DND-41 (cell line): ENCODE data around the gene GLTP.
A peak's percentile ranks its signal among the peaks of the same experiment; 100 is the strongest.

Experiments
- ATAC-seq: fragments of 200-7000 bp; cut with Tn5 transposase; 3 replicates; pipeline ENCODE4 v1.9.1; 2021; ENCODE audit warnings: low read depth; ENCODE audit not compliant: insufficient read depth
- DNase-seq: peaks from one replicate; pipeline ENCODE4 v3.0.0-alpha.2; 2020
- H2AFZ ChIP-seq: 2 replicates; pipeline ENCODE4 v1.6.0; 2012; ENCODE audit warnings: low read depth, low read length
- H3K27ac ChIP-seq: 2 replicates; pipeline ENCODE4 v1.5.1; 2012; ENCODE audit warnings: low read length, inconsistent platforms
- H3K27me3 ChIP-seq: fragments of 200-600 bp; sonication (generic); 2 replicates; pipeline ENCODE4 v1.6.0; 2012; ENCODE audit warnings: low read length, mild to moderate bottlenecking, inconsistent platforms; ENCODE audit not compliant: insufficient read depth, poor library complexity
- H3K36me3 ChIP-seq: 2 replicates; pipeline ENCODE4 v1.5.1; 2012; ENCODE audit warnings: low read length, inconsistent platforms; ENCODE audit not compliant: insufficient read depth
- H3K4me1 ChIP-seq: 2 replicates; pipeline ENCODE4 v1.5.1; 2012; ENCODE audit warnings: mild to moderate bottlenecking, low read length; ENCODE audit not compliant: insufficient read depth
- H3K4me2 ChIP-seq: 2 replicates; pipeline ENCODE4 v1.6.0; 2012; ENCODE audit warnings: mild to moderate bottlenecking, moderate library complexity, low read length, inconsistent platforms; ENCODE audit not compliant: insufficient read depth
- H3K4me3 ChIP-seq, 2 experiments: fragments of 200-600 bp in 1 of 2; shearing (Covaris generic) in 1 of 2; 2 replicates each; pipeline ENCODE4 v1.5.1; 2012 to 2016; ENCODE audit warnings: inconsistent platforms in 2 of 2, low read length in 2 of 2, mild to moderate bottlenecking in 2 of 2, low read depth in 1 of 2, moderate library complexity in 1 of 2
- H3K79me2 ChIP-seq: 2 replicates; pipeline ENCODE4 v1.6.0; 2012; ENCODE audit warnings: low read length, inconsistent platforms; ENCODE audit not compliant: insufficient read depth
- H3K9ac ChIP-seq: 2 replicates; pipeline ENCODE4 v1.6.0; 2012; ENCODE audit warnings: low read depth, mild to moderate bottlenecking, inconsistent platforms, low read length, moderate library complexity
- H3K9me3 ChIP-seq: 2 replicates; pipeline ENCODE4 v1.5.1; 2012; ENCODE audit warnings: low read length, moderate library complexity, mild to moderate bottlenecking, inconsistent platforms; ENCODE audit not compliant: insufficient read depth, severe bottlenecking
- H4K20me1 ChIP-seq: 2 replicates; pipeline ENCODE4 v1.6.0; 2012; ENCODE audit warnings: low read length; ENCODE audit not compliant: insufficient read depth
- EZH2 ChIP-seq: IDR thresholded peaks from 3 replicates; pipeline ENCODE4 v1.6.1; 2012; ENCODE audit warnings: borderline replicate concordance, low read depth, mild to moderate bottlenecking, moderate library complexity, low read length, inconsistent platforms; ENCODE audit not compliant: severe bottlenecking
- TF ChIP-seq, protein P1 (sequence below): IDR thresholded peaks from 2 replicates; pipeline ENCODE4 v1.5.1; 2012; ENCODE audit warnings: borderline replicate concordance, low read length, moderate library complexity, mild to moderate bottlenecking; ENCODE audit not compliant: poor library complexity, severe bottlenecking; ENCODE audit errors: extremely low read depth

GLTP gene

DNA sequence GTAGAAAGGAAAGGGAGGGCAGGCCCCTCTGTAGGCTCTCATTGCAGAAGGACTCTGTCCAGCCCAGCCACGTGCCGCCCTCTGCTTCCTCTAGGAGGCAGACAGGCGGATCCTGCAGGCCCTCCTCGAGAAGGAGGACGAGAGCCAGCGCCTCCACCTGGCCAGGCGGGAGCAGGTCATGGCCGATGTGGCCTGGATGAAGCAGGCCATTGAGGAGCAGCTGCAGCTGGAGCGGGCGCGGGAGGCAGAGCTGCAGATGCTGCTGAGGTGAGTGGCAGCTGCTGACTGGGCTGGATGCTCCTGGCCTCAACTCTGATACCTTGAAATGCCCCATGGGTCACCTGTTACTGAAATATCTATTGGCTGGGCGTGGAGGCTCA, 30.6 kb upstream of the GLTP start:
- no peaks in the 10 kb centered on the region for H3K27me3 ChIP-seq
- no peaks in the 10 kb centered on the region for H3K79me2 ChIP-seq
- ATAC-seq (peak; percentile 59), DNase-seq (peak; percentile 16)
- H2AFZ ChIP-seq: no peak overlapping the region
- H4K20me1 ChIP-seq: no peaks in the 10 kb centered on the region; the same call in 1 of the 2 replicates
- no peak overlapping the region for H3K27ac ChIP-seq
- no peak overlapping the region for H3K9ac ChIP-seq
- H3K4me1 ChIP-seq: no peaks in the 10 kb centered on the region
- no peak for TF ChIP-seq EZH2
- TF ChIP-seq, protein P1, sequence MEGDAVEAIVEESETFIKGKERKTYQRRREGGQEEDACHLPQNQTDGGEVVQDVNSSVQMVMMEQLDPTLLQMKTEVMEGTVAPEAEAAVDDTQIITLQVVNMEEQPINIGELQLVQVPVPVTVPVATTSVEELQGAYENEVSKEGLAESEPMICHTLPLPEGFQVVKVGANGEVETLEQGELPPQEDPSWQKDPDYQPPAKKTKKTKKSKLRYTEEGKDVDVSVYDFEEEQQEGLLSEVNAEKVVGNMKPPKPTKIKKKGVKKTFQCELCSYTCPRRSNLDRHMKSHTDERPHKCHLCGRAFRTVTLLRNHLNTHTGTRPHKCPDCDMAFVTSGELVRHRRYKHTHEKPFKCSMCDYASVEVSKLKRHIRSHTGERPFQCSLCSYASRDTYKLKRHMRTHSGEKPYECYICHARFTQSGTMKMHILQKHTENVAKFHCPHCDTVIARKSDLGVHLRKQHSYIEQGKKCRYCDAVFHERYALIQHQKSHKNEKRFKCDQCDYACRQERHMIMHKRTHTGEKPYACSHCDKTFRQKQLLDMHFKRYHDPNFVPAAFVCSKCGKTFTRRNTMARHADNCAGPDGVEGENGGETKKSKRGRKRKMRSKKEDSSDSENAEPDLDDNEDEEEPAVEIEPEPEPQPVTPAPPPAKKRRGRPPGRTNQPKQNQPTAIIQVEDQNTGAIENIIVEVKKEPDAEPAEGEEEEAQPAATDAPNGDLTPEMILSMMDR: peak; percentile 44
- peaks cover 93% of the 10 kb centered on the region for H3K36me3 ChIP-seq
- no peak overlapping the region for H3K4me3 ChIP-seq
- H3K4me2 ChIP-seq: no peak overlapping the region
- no peaks in the 10 kb centered on the region for H3K9me3 ChIP-seq

DNA sequence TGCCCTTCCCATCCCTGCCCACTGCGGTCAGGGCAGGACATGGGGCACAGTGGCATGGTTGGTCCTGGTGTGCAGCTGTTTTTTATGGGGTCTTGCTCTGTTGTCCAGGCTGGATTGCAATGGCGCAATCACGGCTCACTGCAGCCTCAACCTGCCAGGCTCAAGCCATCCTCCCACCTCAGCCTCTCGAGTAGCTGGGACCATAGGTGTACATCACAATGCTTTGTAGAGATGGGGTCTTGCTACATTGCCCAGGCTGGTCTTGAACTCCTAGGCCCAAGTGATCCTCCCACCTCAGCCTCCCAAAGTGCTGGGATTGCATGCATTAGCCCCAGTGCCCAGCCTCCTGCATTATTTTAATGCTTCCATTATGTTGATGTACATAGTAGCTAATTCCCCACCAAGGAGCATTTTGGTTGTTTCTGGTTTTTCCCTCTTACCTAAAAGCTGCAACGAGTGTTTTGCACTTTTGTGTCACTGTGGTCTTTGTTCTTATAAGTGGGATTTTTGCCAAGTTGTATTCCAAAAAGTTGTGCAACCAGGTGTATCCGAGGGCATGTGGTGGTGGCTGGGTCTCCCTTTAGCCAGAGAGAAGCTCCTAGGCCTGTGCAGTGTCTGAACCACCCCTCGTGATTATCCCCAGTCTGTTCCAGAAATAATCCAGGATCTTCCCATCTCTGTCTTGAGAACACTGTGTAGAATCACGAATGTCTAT, 30.1 kb upstream of the GLTP start:
- H3K36me3 ChIP-seq: peaks cover 93% of the 10 kb centered on the region
- no peaks in the 10 kb centered on the region for H3K4me1 ChIP-seq
- no peaks in the 10 kb centered on the region for H3K9me3 ChIP-seq
- H3K79me2 ChIP-seq: no peaks in the 10 kb centered on the region
- H3K27me3 ChIP-seq: no peaks in the 10 kb centered on the region
- no peaks in the 10 kb centered on the region; the same call in 1 of the 2 replicates for H4K20me1 ChIP-seq
- no peak overlapping the region for H3K4me2 ChIP-seq
- no peak overlapping the region for H3K27ac ChIP-seq
- TF ChIP-seq, protein P1: no peak
- no peak for TF ChIP-seq EZH2
- no peak overlapping the region for H3K4me3 ChIP-seq
- no peak overlapping the region for H3K9ac ChIP-seq
- H2AFZ ChIP-seq: no peak overlapping the region
- DNase-seq (no peak), ATAC-seq (no peak)

DNA sequence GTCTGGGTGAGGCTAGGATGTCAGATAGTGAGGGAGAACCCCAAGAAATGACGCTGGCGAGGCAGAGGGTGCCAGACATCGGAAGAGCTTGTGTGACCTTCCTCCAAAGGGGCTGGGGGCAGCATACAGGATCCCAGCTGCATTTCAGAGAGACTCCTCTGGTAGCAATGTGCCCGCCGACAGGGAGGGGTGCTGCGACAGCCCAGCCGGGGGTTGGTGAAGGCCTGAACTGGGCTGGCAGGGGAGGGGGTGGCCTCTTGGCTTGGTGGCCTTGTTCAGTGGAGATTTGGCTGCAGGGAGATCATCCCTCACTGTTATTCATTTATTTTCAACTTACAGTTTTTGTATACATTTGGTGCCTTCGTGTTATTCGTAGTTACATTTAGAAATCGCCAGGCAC, 25.0 kb upstream of the GLTP start:
- Histone ChIP-seq H3K36me3 (peaks cover 74% of the 10 kb centered on the region), H3K4me1 (peaks cover 15% of the 10 kb centered on the region)

More for the DNA sequence above, 25.0 kb upstream of the GLTP start:
- Histone ChIP-seq H3K4me3 (no peak overlapping the region), H3K79me2 (peaks cover 26% of the 10 kb centered on the region), H3K27me3 (no peaks in the 10 kb centered on the region), H3K9me3 (no peaks in the 10 kb centered on the region), H2AFZ (no peak overlapping the region), H3K4me2 (no peak overlapping the region), H3K9ac (no peak overlapping the region), H3K27ac (no peak overlapping the region), H4K20me1 (no peaks in the 10 kb centered on the region)
- TF ChIP-seq, protein P1: no peak
- TF ChIP-seq EZH2: no peak
- DNase-seq: no peak
- no peak for ATAC-seq
